ENCODE measurements around the gene MMP17. TPM values are rescaled to one million over a fixed set of nuclear protein-coding genes. Genes with fewer than 3 reads are reported as not detected.
"Not testable (repeated sequence)": the region's sequence is repeated elsewhere in the genome, so short reads cannot be mapped to it uniquely, and the experiment has no call there.

MMP17 gene
- total and polyA plus RNA-seq, 2 of the 4 experiments (the other 2 are of a cell fraction): 1.4 to 11.8 TPM

GRCh38 chr12:131808744-131809371 lies 19.3 kb upstream of the MMP17 start:
- Histone ChIP-seq H3K27me3 (ENCODE audit: control insufficient read depth, insufficient read depth, low read length) (no peaks in the 10 kb centered on the region), H3K36me3 (ENCODE audit: control insufficient read depth, insufficient read depth, low read length) (no peaks in the 10 kb centered on the region), H2BK15ac (ENCODE audit: low read depth, low read length) (no peak overlapping the region), H3K79me1 (ENCODE audit: low read depth in 1 of 2, low read length in 2 of 2) (no peaks in the 10 kb centered on the region; a peak in 1 of 4 replicates), H3K27ac (ENCODE audit: insufficient read depth, low read length) (no peak overlapping the region), H2AK9ac (replicated peaks; ENCODE audit: low read depth, low read length, poor library complexity) (no peak overlapping the region), H3K4me2 (ENCODE audit: low read depth, low read length) (no peak overlapping the region; the same call in 1 of the 2 replicates), H2BK5ac (ENCODE audit: low read depth, low read length, poor library complexity, severe bottlenecking) (no peak overlapping the region), H3K14ac (replicated peaks; ENCODE audit: low read depth, low read length) (no peak overlapping the region), H3K4me1 (ENCODE audit: control insufficient read depth, insufficient read depth, low read length) (peaks cover 2% of the 10 kb centered on the region; the same call in 1 of the 2 replicates), H3K4me3 (ENCODE audit: insufficient read depth, low read depth, low read length) (no peak overlapping the region), H3K4ac (ENCODE audit: low read depth, low read length) (no peak overlapping the region), H3K9ac (ENCODE audit: low read depth, low read length) (no peak overlapping the region), H2AFZ (replicated peaks; ENCODE audit: low read length, poor library complexity) (peak overlapping the region; percentile 77), H3K56ac (ENCODE audit: extremely low read depth, insufficient read depth, low read length) (no peak overlapping the region), H4K91ac (ENCODE audit: insufficient read depth, low read depth, low read length) (no peak overlapping the region), H4K8ac (ENCODE audit: low read depth in 2 of 2, low read length in 2 of 2) (no peak overlapping the region), H3K9me3 (ENCODE audit: control insufficient read depth, insufficient read depth, low read length) (peaks cover 3% of the 10 kb centered on the region; the same call in 1 of the 2 replicates), H4K20me1 (ENCODE audit: insufficient read depth, low read length) (no peaks in the 10 kb centered on the region), H3K23ac (ENCODE audit: low read depth, low read length) (no peak overlapping the region), H2BK120ac (ENCODE audit: low read depth, low read length) (no peak overlapping the region), H2AK5ac (ENCODE audit: low read depth, low read length) (no peak overlapping the region), H4K5ac (ENCODE audit: low read depth, low read length) (no peak overlapping the region), H3K18ac (ENCODE audit: low read depth, low read length) (no peak overlapping the region), H2BK20ac (ENCODE audit: low read depth, low read length) (no peak overlapping the region), H3K9me1 (ENCODE audit: insufficient read depth, low read length) (peaks cover 2% of the 10 kb centered on the region; the same call in 1 of the 2 replicates)
- WGBS, 2 experiments (ENCODE audit: extremely low coverage in 2 of 2, insufficient read length in 1 of 2): 71% methylated on average over 15 of the region's 44 CpGs; no CpG with 5 or more reads in 1 of the 2 experiments
- TF ChIP-seq NFE2L2 (IDR thresholded peaks at IDR 0.05; ENCODE audit: low read depth, low read length): no peak
- intact Hi-C loops (cut with micrococcal nuclease) (no loop called here), in situ Hi-C loops (cut with MboI; ENCODE audit: low sequenced_read_pairs) (no loop called here), dilution Hi-C loops (cut with HindIII; ENCODE audit: low sequenced_read_pairs, unreplicated experiment) (no loop called here)
- DNase-seq (no peak), ATAC-seq (ENCODE audit: low read depth) (peak; percentile 40)
- ChIA-PET CTCF (no interaction called here), POLR2A (ENCODE audit: unreplicated experiment) (no interaction called here)
- no TSS peak for BruUV-seq (replicated peaks)

- H3K4me3 ChIP-seq (ENCODE audit: insufficient read depth, low read depth, low read length); CTCF ChIA-PET; in situ Hi-C loops (cut with MboI; ENCODE audit: low sequenced_read_pairs); H2BK120ac ChIP-seq (ENCODE audit: low read depth, low read length); H2BK5ac ChIP-seq (ENCODE audit: low read depth, low read length, poor library complexity, severe bottlenecking); H4K5ac ChIP-seq (ENCODE audit: low read depth, low read length); H2AK5ac ChIP-seq (ENCODE audit: low read depth, low read length); H2BK15ac ChIP-seq (ENCODE audit: low read depth, low read length); intact Hi-C loops (cut with micrococcal nuclease); H3K23ac ChIP-seq (ENCODE audit: low read depth, low read length); H4K8ac ChIP-seq (ENCODE audit: low read depth in 2 of 2, low read length in 2 of 2); POLR2A ChIA-PET (ENCODE audit: unreplicated experiment); DNase-seq; H3K27me3 ChIP-seq (ENCODE audit: control insufficient read depth, insufficient read depth, low read length); H3K79me1 ChIP-seq (ENCODE audit: low read depth in 1 of 2, low read length in 2 of 2); H3K36me3 ChIP-seq (ENCODE audit: control insufficient read depth, insufficient read depth, low read length); H3K56ac ChIP-seq (ENCODE audit: extremely low read depth, insufficient read depth, low read length); H3K4ac ChIP-seq (ENCODE audit: low read depth, low read length); H3K4me1 ChIP-seq (ENCODE audit: control insufficient read depth, insufficient read depth, low read length); H4K20me1 ChIP-seq (ENCODE audit: insufficient read depth, low read length); H2BK20ac ChIP-seq (ENCODE audit: low read depth, low read length); H2AFZ ChIP-seq (replicated peaks; ENCODE audit: low read length, poor library complexity); H3K9me3 ChIP-seq (ENCODE audit: control insufficient read depth, insufficient read depth, low read length); H3K9me1 ChIP-seq (ENCODE audit: insufficient read depth, low read length); H3K18ac ChIP-seq (ENCODE audit: low read depth, low read length); H3K27ac ChIP-seq (ENCODE audit: insufficient read depth, low read length); ATAC-seq (ENCODE audit: low read depth); H3K4me2 ChIP-seq (ENCODE audit: low read depth, low read length); H3K14ac ChIP-seq (replicated peaks; ENCODE audit: low read depth, low read length); dilution Hi-C loops (cut with HindIII; ENCODE audit: low sequenced_read_pairs, unreplicated experiment); H2AK9ac ChIP-seq (replicated peaks; ENCODE audit: low read depth, low read length, poor library complexity); BruUV-seq (replicated peaks); H4K91ac ChIP-seq (ENCODE audit: insufficient read depth, low read depth, low read length); H3K9ac ChIP-seq (ENCODE audit: low read depth, low read length): not testable (repeated sequence)
- WGBS, 2 experiments (ENCODE audit: extremely low coverage in 2 of 2, insufficient read length in 1 of 2): no CpG with 5 or more reads among the region's 9 CpGs
These were observed 18.5 kb upstream of the MMP17 start for GRCh38 chr12:131809476-131810254.
